BJ (cell line): ENCODE measurements around the gene BMP2K. TPM values are rescaled to one million over a fixed set of nuclear protein-coding genes. Genes with fewer than 3 reads are reported as not detected.

ENCODE experiments used
- CTCF ChIA-PET: fragments of 350-600 bp; formaldehyde crosslinking; extraction: SDS; loops from one replicate; lab custom pipeline; 2021; ENCODE audit warnings: antibody characterized with exemption, inconsistent platforms; lab: Yijun Ruan, JAX
- POLR2A ChIA-PET: fragments of 300-600 bp; sonication (Branson Sonifier 250); formaldehyde crosslinking; extraction: SDS; loops from one replicate; lab custom pipeline; 2021; ENCODE audit warnings: antibody characterized with exemption; lab: Charles Lee
- DNase-seq: peaks from one replicate; pipeline ENCODE4 v3.0.0-alpha.2; 2011; ENCODE audit warnings: low read depth
- H3K27me3 ChIP-seq: 2 replicates; pipeline ENCODE4 v1.6.0; 2011; ENCODE audit warnings: low read length; ENCODE audit not compliant: control insufficient read depth, insufficient read depth
- H3K36me3 ChIP-seq: 2 replicates; pipeline ENCODE4 v1.5.1; 2011; ENCODE audit warnings: low read length; ENCODE audit not compliant: control insufficient read depth, insufficient read depth
- H3K4me3 ChIP-seq: 2 replicates; pipeline ENCODE4 v1.5.1; 2011; ENCODE audit warnings: low read depth, mild to moderate bottlenecking, control low read depth, low read length
- polyA plus RNA-seq: library from polyadenylated mRNA; depleted of rRNA; stranded (reverse); fragments of >200 nt; gene quantifications from 2 replicates; pipeline ENCODE4 v1.2.3, GENCODE V29; 2011
- TF ChIP-seq, protein P1 (sequence below): IDR thresholded peaks from 2 replicates; pipeline ENCODE4 v1.5.1; 2011; ENCODE audit warnings: low read depth, mild to moderate bottlenecking, control low read depth, inconsistent platforms, low read length, moderate library complexity; ENCODE audit not compliant: insufficient read depth

BMP2K gene
- polyA plus RNA-seq, 1 experiment: 19.3 TPM

DNA sequence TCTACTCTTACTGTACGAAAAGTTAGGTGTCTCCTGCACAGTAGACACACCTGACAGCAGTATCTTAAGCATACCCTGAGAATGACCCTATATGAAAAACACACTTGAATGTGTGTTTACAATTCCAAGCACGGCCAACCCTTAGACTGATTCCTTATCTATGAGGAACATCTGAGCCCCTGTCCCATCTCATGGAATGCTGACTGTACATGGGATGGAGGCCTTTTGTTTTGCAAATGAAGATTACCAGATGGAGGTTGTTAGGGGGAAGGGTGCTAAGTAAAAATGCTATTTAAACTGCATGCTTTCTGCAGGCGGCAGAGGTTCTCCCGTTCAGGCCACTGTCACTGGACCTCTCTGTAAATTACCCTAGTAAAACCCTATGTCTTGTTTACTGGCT lies 160.8 kb downstream of the BMP2K start:
- ChIA-PET CTCF (no interaction called here), POLR2A (no interaction called here)
- no peak for DNase-seq

DNA sequence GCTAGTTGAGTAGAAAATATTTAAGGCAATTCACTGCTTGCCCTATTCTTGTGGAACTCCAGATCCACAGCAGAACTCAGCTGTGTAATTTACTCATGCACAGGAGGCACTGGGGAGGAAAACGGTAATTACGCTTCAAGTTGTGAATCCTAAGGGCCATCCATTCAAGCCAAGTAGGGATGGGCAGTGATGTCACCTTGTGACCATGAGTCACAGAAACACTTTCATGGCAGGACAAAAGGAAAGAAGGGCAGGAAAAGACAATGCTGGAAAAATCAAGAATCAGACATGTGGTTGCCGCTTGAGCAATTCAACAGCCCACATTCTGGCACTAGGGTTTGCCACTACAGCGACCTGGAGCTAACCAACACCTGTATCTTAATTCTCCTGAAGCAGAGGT lies 161.7 kb downstream of the BMP2K start:
- Histone ChIP-seq H3K4me3 (no peak overlapping the region), H3K27me3 (no peaks in the 10 kb centered on the region), H3K36me3 (no peaks in the 10 kb centered on the region)
- CTCF ChIA-PET: interaction anchor here (0.7 to 1.2 kb wide), 2 partner anchors 11 to 1275 kb away, joined by 3 to 5 read pairs; no protein-coding TSS in a partner anchor
- DNase-seq: no peak
- TF ChIP-seq, protein P1, sequence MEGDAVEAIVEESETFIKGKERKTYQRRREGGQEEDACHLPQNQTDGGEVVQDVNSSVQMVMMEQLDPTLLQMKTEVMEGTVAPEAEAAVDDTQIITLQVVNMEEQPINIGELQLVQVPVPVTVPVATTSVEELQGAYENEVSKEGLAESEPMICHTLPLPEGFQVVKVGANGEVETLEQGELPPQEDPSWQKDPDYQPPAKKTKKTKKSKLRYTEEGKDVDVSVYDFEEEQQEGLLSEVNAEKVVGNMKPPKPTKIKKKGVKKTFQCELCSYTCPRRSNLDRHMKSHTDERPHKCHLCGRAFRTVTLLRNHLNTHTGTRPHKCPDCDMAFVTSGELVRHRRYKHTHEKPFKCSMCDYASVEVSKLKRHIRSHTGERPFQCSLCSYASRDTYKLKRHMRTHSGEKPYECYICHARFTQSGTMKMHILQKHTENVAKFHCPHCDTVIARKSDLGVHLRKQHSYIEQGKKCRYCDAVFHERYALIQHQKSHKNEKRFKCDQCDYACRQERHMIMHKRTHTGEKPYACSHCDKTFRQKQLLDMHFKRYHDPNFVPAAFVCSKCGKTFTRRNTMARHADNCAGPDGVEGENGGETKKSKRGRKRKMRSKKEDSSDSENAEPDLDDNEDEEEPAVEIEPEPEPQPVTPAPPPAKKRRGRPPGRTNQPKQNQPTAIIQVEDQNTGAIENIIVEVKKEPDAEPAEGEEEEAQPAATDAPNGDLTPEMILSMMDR: no peak
- POLR2A ChIA-PET: no interaction called here

More for the DNA sequence above, 160.8 kb downstream of the BMP2K start:
- Histone ChIP-seq H3K27me3 (no peaks in the 10 kb centered on the region), H3K4me3 (no peak overlapping the region), H3K36me3 (no peaks in the 10 kb centered on the region)
- TF ChIP-seq, protein P1: no peak

GRCh38 chr4:78938474-78938867 lies 162.3 kb downstream of the BMP2K start:
- H3K36me3 ChIP-seq: no peaks in the 10 kb centered on the region
- POLR2A ChIA-PET: no interaction called here
- CTCF ChIA-PET: interaction anchor here (0.7 to 1.2 kb wide), 3 partner anchors 11 to 1399 kb away, joined by 3 to 5 read pairs (median 3); no protein-coding TSS in a partner anchor
- DNase-seq: no peak
- H3K27me3 ChIP-seq: peaks cover 2% of the 10 kb centered on the region; the same call in 1 of the 2 replicates
- peak overlapping the region; percentile 66 for H3K4me3 ChIP-seq
- TF ChIP-seq, protein P1: no peak

DNA sequence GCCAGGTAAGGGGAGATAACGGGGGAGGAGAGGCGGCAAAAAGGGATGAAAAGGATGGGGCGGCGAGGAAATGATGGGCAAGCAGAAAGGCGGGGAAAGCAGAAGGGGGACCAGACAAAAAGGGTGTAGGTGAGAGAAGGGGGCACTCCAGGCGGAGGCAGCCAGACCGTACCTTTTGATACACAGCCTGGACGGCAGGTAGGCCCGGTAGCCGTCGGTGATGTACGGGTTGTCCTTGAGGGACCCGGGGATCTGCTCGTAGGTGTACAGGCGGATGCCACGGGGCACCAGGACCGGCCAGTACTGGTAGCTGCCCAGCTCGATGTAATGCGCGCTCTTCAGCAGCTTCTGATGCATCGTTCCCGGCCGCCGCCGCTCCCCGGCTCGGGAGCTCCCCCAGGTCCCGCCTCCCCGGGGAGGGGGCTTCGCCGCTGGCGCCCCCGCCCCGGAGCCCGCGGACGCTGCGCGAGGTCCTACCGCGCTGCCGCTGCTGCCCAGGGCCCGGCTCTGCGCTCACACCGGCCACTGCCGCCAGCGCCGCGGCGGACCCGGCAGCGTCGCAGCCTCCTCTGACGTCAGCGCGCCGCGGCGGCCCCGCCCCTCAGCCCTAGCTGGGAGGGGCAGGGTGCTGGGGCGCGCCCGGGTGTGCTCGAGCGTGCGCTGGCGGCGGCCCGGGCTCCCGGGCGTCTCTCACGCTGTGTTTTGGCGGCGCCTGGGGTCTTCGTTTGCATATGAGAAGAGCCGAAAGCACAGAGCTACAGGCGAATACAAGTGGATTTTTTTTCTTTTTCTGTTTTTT lies 162.9 kb downstream of the BMP2K start, which contains the start of gene PAQR3:
Gene PAQR3 (minus strand): TSS at position 571 of the 799 bp plus-strand sequence. CDS start 214 bp downstream, at position 357.
- TF ChIP-seq, protein P1: no peak
- ChIA-PET POLR2A (interaction anchor here (0.6 to 0.7 kb wide), 2 partner anchors 65 to 1592 kb away, joined by 4 to 8 read pairs; no protein-coding TSS in a partner anchor), CTCF (interaction anchor here (0.9 to 1.2 kb wide), 3 partner anchors 12 to 1399 kb away, joined by 3 to 6 read pairs (median 5); no protein-coding TSS in a partner anchor)
- peak within 1 kb of the TSS; percentile 66 for H3K4me3 ChIP-seq
- H3K36me3 ChIP-seq: no peaks in the 10 kb centered on the region
- no peak for DNase-seq
- H3K27me3 ChIP-seq: peaks cover 2% of the 10 kb centered on the region; the same call in 1 of the 2 replicates

DNA sequence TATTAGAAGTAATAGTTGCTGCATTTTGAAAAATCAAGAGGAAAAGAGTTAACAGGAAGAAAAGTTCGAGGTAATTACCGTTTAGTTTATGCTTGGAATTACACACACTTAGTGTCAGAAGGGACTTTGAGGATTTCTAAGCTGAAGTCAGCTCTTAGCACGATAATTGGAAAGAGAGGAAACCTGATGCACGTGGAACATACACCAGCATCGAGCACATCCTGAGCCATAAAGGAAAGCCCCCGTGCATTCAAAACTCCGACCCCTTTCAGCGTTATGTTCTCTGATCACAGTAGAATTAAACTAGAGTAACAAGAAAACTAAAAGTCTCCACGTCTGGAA lies 163.5 kb downstream of the BMP2K start:
- CTCF ChIA-PET: interaction anchor here (0.9 to 1.1 kb wide), 2 partner anchors 13 to 1398 kb away, joined by 3 to 6 read pairs; no protein-coding TSS in a partner anchor

More for the DNA sequence above, 163.5 kb downstream of the BMP2K start:
- Histone ChIP-seq H3K36me3 (no peaks in the 10 kb centered on the region), H3K4me3 (peak overlapping the region; percentile 66), H3K27me3 (peaks cover 2% of the 10 kb centered on the region; the same call in 1 of the 2 replicates)
- DNase-seq: no peak
- TF ChIP-seq, protein P1: no peak
- POLR2A ChIA-PET: interaction anchor here (0.6 to 0.7 kb wide), 2 partner anchors 66 to 1593 kb away, joined by 4 to 8 read pairs; no protein-coding TSS in a partner anchor
